HG03066 (cell line): ENCODE measurements around the gene SLC15A3.
A peak's percentile ranks its signal among the peaks of the same experiment; 100 is the strongest.
"Not testable (repeated sequence)": the region's sequence is repeated elsewhere in the genome, so short reads cannot be mapped to it uniquely, and the experiment has no call there.

Experiments
- ATAC-seq: cut with Tn5 transposase; IDR thresholded peaks from one replicate; pipeline ENCODE4 v1.9.1; 2021; ENCODE audit warnings: low read depth; ENCODE audit not compliant: unreplicated experiment

Gene SLC15A3

GRCh38 chr11:60977836-60978235, 25.9 kb upstream of the SLC15A3 start:
- ATAC-seq: no peak

- ATAC-seq: no peak
Measured at GRCh38 chr11:60977224-60977623, 25.2 kb upstream of the SLC15A3 start.

GRCh38 chr11:60974726-60975125, 22.8 kb upstream of the SLC15A3 start:
- ATAC-seq: no peak

- not testable (repeated sequence) for ATAC-seq
Measured at GRCh38 chr11:60974316-60974715, 22.3 kb upstream of the SLC15A3 start.

GRCh38 chr11:60973699-60974098, 21.7 kb upstream of the SLC15A3 start:
- no peak for ATAC-seq

- ATAC-seq: no peak
Measured at GRCh38 chr11:60972182-60973030, 20.4 kb upstream of the SLC15A3 start.

- ATAC-seq: no peak
Measured at GRCh38 chr11:60971520-60971919, 19.5 kb upstream of the SLC15A3 start, which contains the start of gene CD6. CD6 (plus strand) TSS chr11:60971680; CDS start chr11:60971866, 186 bp downstream.

GRCh38 chr11:60970890-60971289, 18.9 kb upstream of the SLC15A3 start:
- no peak for ATAC-seq

GRCh38 chr11:60970369-60970774, 18.4 kb upstream of the SLC15A3 start:
- no peak for ATAC-seq

GRCh38 chr11:60968223-60968622, 16.2 kb upstream of the SLC15A3 start:
- ATAC-seq: no peak

- no peak for ATAC-seq
Measured at GRCh38 chr11:60966890-60967289, 14.9 kb upstream of the SLC15A3 start.

GRCh38 chr11:60964801-60965200, 12.8 kb upstream of the SLC15A3 start:
- no peak for ATAC-seq

- no peak for ATAC-seq
Measured at GRCh38 chr11:60960405-60960804, 8.4 kb upstream of the SLC15A3 start.

GRCh38 chr11:60959431-60959830, 7.5 kb upstream of the SLC15A3 start:
- no peak for ATAC-seq

- no peak for ATAC-seq
Measured at GRCh38 chr11:60957188-60957587, 5.2 kb upstream of the SLC15A3 start.

- no peak for ATAC-seq
Measured at GRCh38 chr11:60955571-60955970, 3.6 kb upstream of the SLC15A3 start.

- no peak for ATAC-seq
Measured at GRCh38 chr11:60954421-60954820, 2.4 kb upstream of the SLC15A3 start.

- ATAC-seq: no peak
Measured at GRCh38 chr11:60953781-60954180, 1.8 kb upstream of the SLC15A3 start.

- ATAC-seq: no peak
Measured at GRCh38 chr11:60952742-60953170, 780 bp upstream of the SLC15A3 start.

- ATAC-seq: peak; percentile 2
Measured at GRCh38 chr11:60951606-60951903, 421 bp downstream of the SLC15A3 start.

- ATAC-seq: no peak
Measured at GRCh38 chr11:60950933-60951605, 907 bp downstream of the SLC15A3 start.

- ATAC-seq: no peak
Measured at GRCh38 chr11:60950024-60950423, 2.0 kb downstream of the SLC15A3 start.
